ENCODE measurements around the gene ROGDI.

The ROGDI gene

DNA sequence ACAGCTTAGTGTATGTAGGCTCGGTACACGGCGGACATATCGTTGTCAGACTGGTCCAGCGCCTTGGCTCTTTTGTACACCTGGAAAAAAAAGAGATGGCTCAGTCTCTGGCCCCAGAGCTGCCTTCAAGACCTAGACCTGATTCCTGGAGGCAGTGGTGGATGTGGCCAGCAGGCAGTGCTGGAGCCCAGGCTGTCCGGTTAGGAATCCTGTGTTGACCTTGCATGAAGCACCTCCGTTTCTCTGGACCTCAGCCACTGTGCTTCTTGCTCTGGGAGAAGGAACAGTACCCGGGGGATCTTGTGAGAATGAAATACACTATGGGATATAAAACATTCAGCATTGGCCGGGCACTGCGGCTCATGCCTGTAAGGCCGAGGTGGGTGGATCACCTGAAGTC lies 2.8 kb upstream of the ROGDI start:
- no peak overlapping the region for H3K4me3 ChIP-seq (ENCODE audit: low read depth, low read length, poor library complexity, severe bottlenecking)
- H3K27me3 ChIP-seq (ENCODE audit: insufficient read depth, low read length) = no peaks in the 10 kb centered on the region
- no peaks in the 10 kb centered on the region for H3K9me3 ChIP-seq (ENCODE audit: low read length)
- peaks cover 36% of the 10 kb centered on the region for H3K36me3 ChIP-seq (ENCODE audit: insufficient read depth, low read length)
- H4K20me1 ChIP-seq (ENCODE audit: insufficient read depth, low read length) = no peaks in the 10 kb centered on the region
- no peak overlapping the region for H2AFZ ChIP-seq (ENCODE audit: low read length)
- no peaks in the 10 kb centered on the region for H3K79me2 ChIP-seq (ENCODE audit: insufficient read depth, low read length)
- peaks cover 16% of the 10 kb centered on the region for H3K4me1 ChIP-seq (ENCODE audit: insufficient read depth, low read length, severe bottlenecking)
- H3F3A ChIP-seq (ENCODE audit: insufficient read depth, low read length) = no peaks in the 10 kb centered on the region
- no peak overlapping the region for H3K27ac ChIP-seq (ENCODE audit: low read depth, low read length, poor library complexity, severe bottlenecking)
- TF ChIP-seq CTCF (IDR thresholded peaks at IDR 0.05; ENCODE audit: low read length) = no peak
- TF ChIP-seq EZH2 (IDR thresholded peaks at IDR 0.05; ENCODE audit: borderline replicate concordance, low read length) = no peak
- H3K4me2 ChIP-seq (ENCODE audit: low read length) = no peak overlapping the region
- no peaks in the 10 kb centered on the region for H3K9me2 ChIP-seq (ENCODE audit: low read depth, low read length)
- H3K9ac ChIP-seq (ENCODE audit: low read length) = no peak overlapping the region

GRCh38 chr16:4803898-4804762 lies 1.7 kb upstream of the ROGDI start:
- peak overlapping the region; percentile 2 for H3K27ac ChIP-seq (ENCODE audit: low read depth, low read length, poor library complexity, severe bottlenecking)
- no peaks in the 10 kb centered on the region for H3K79me2 ChIP-seq (ENCODE audit: insufficient read depth, low read length)
- H3F3A ChIP-seq (ENCODE audit: insufficient read depth, low read length) = no peaks in the 10 kb centered on the region
- no peaks in the 10 kb centered on the region for H4K20me1 ChIP-seq (ENCODE audit: insufficient read depth, low read length)
- H3K9me3 ChIP-seq (ENCODE audit: low read length) = no peaks in the 10 kb centered on the region
- no peak for TF ChIP-seq CTCF (IDR thresholded peaks at IDR 0.05; ENCODE audit: low read length)
- no peak overlapping the region for H3K4me2 ChIP-seq (ENCODE audit: low read length)
- H3K4me1 ChIP-seq (ENCODE audit: insufficient read depth, low read length, severe bottlenecking) = peaks cover 16% of the 10 kb centered on the region
- no peak overlapping the region for H3K9ac ChIP-seq (ENCODE audit: low read length)
- H3K4me3 ChIP-seq (ENCODE audit: low read depth, low read length, poor library complexity, severe bottlenecking) = no peak overlapping the region
- no peaks in the 10 kb centered on the region for H3K9me2 ChIP-seq (ENCODE audit: low read depth, low read length)
- H3K27me3 ChIP-seq (ENCODE audit: insufficient read depth, low read length) = no peaks in the 10 kb centered on the region
- no peak overlapping the region for H2AFZ ChIP-seq (ENCODE audit: low read length)
- peaks cover 27% of the 10 kb centered on the region for H3K36me3 ChIP-seq (ENCODE audit: insufficient read depth, low read length)

- Histone ChIP-seq H4K20me1 (ENCODE audit: insufficient read depth, low read length) (no peaks in the 10 kb centered on the region), H3K4me3 (ENCODE audit: low read depth, low read length, poor library complexity, severe bottlenecking) (peak overlapping the region; percentile 80), H2AFZ (ENCODE audit: low read length) (no peak overlapping the region), H3K79me2 (ENCODE audit: insufficient read depth, low read length) (no peaks in the 10 kb centered on the region), H3K27ac (ENCODE audit: low read depth, low read length, poor library complexity, severe bottlenecking) (peak overlapping the region; percentile 31), H3K36me3 (ENCODE audit: insufficient read depth, low read length) (peaks cover 21% of the 10 kb centered on the region), H3F3A (ENCODE audit: insufficient read depth, low read length) (no peaks in the 10 kb centered on the region), H3K4me1 (ENCODE audit: insufficient read depth, low read length, severe bottlenecking) (peaks cover 16% of the 10 kb centered on the region), H3K9me2 (ENCODE audit: low read depth, low read length) (no peaks in the 10 kb centered on the region), H3K9me3 (ENCODE audit: low read length) (no peaks in the 10 kb centered on the region), H3K9ac (ENCODE audit: low read length) (peak overlapping the region; percentile 65; the same call in 1 of the 2 replicates), H3K4me2 (ENCODE audit: low read length) (peak overlapping the region; percentile 85), H3K27me3 (ENCODE audit: insufficient read depth, low read length) (no peaks in the 10 kb centered on the region)
- TF ChIP-seq EZH2 (IDR thresholded peaks at IDR 0.05; ENCODE audit: borderline replicate concordance, low read length) (no peak), CTCF (IDR thresholded peaks at IDR 0.05; ENCODE audit: low read length) (no peak)
These were observed 990 bp upstream of the ROGDI start for GRCh38 chr16:4803401-4803844.
